HCT116 (cell line): ENCODE measurements around the gene AIF1L. TPM values are rescaled to one million over a fixed set of nuclear protein-coding genes. Genes with fewer than 3 reads are reported as not detected.

Experiments
- ATAC-seq: fragments of 200-7000 bp; cut with Tn5 transposase; 2 replicates; pipeline ENCODE4 v1.9.1; 2020; ENCODE audit warnings: mild to moderate bottlenecking, moderate library complexity
- BruUV-seq: library from RNA; stranded (reverse); fragments of 400-500 nt; replicated peaks from 2 replicates; lab custom pipeline; 2021; lab: Mats Ljungman, UMichigan
- CTCF ChIA-PET: fragments of 300-600 bp; sonication (Branson Sonifier 250); formaldehyde crosslinking; loops from one replicate; lab custom pipeline; 2021; ENCODE audit warnings: antibody characterized with exemption; lab: Charles Lee
- POLR2A ChIA-PET: fragments of 300-600, 350-600 bp; sonication (Branson Sonifier 250); formaldehyde crosslinking; loops from one replicate; lab custom pipeline; 2021; ENCODE audit warnings: antibody characterized with exemption; lab: Charles Lee
- RAD21 ChIA-PET, 2 experiments: fragments of 300-600 bp; sonication (Branson Sonifier 250); formaldehyde crosslinking; loops; one replicate each; lab custom pipeline; 2023; ENCODE audit warnings: low total read pairs in 2 of 2; ENCODE audit not compliant: uncharacterized antibody in 2 of 2, unreplicated experiment in 2 of 2, low non-redundant PET in 1 of 2; lab: Charles Lee
- DNase-seq: peaks from one replicate; pipeline ENCODE4 v3.0.0-alpha.2; 2010; ENCODE audit warnings: low read depth, low spot score
- H2AFZ ChIP-seq: fragments of 200-600 bp; shearing (Covaris generic), sonication (generic); 2 replicates; pipeline ENCODE4 v1.6.1; 2017; ENCODE audit warnings: low read depth, mixed run types, mixed read lengths, antibody characterized with exemption, low read length; ENCODE audit not compliant: poor library complexity, severe bottlenecking
- H3K27ac ChIP-seq: 2 replicates; pipeline ENCODE4 v1.5.1; 2012; ENCODE audit warnings: low read depth, low read length
- H3K27me3 ChIP-seq: fragments of 200-600 bp; sonication (generic); 2 replicates; pipeline ENCODE4 v1.6.1; 2016; ENCODE audit warnings: mixed run types, low read length, mixed read lengths; ENCODE audit not compliant: insufficient read depth
- H3K36me3 ChIP-seq, 2 experiments: fragments of 200-500 bp in 1 of 2; fragments of 200-600 bp in 1 of 2; sonication (Bioruptor generic) in 1 of 2; sonication (generic) in 1 of 2; 2 replicates each; pipeline versions ENCODE4 v1.5.1 to v1.6.1; 2014 to 2016; ENCODE audit warnings: low read length in 2 of 2, inconsistent platforms in 1 of 2, mixed read lengths in 1 of 2, mixed run types in 1 of 2; ENCODE audit not compliant: insufficient read depth in 2 of 2, control insufficient read depth in 1 of 2
- H3K4me1 ChIP-seq, 2 experiments: fragments of 200-600 bp in 1 of 2; sonication (generic) in 1 of 2; 2 replicates each; pipeline versions ENCODE4 v1.5.1 to v1.6.1; 2012 to 2017; ENCODE audit warnings: low read length in 2 of 2, inconsistent platforms in 1 of 2, mild to moderate bottlenecking in 1 of 2, mixed read lengths in 1 of 2, mixed run types in 1 of 2, moderate library complexity in 1 of 2; ENCODE audit not compliant: insufficient read depth in 2 of 2, control insufficient read depth in 1 of 2
- H3K4me2 ChIP-seq: fragments of 200-600 bp; sonication (generic); 2 replicates; pipeline ENCODE4 v1.6.1; 2017; ENCODE audit warnings: mixed run types, low read length, mixed read lengths
- H3K4me3 ChIP-seq, 2 experiments: fragments of 200-600 bp in 1 of 2; sonication (generic) in 1 of 2; replicated peaks in 1 of 2; 2 replicates each; pipeline ENCODE4 v1.5.1; 2011 to 2016; ENCODE audit warnings: low read length in 2 of 2, control low read depth in 1 of 2, low read depth in 1 of 2, mild to moderate bottlenecking in 1 of 2, mixed read lengths in 1 of 2, mixed run types in 1 of 2
- H3K79me2 ChIP-seq: fragments of 200-600 bp; sonication (generic); 2 replicates; pipeline ENCODE4 v1.6.1; 2017; ENCODE audit warnings: mild to moderate bottlenecking, mixed run types, low read length, moderate library complexity, mixed read lengths; ENCODE audit not compliant: insufficient read depth
- H3K9ac ChIP-seq: fragments of 200-600 bp; sonication (generic); 2 replicates; pipeline ENCODE4 v1.6.1; 2016; ENCODE audit warnings: low read length, mixed read lengths
- H3K9me2 ChIP-seq: fragments of 200-600 bp; sonication (generic), shearing (Covaris generic); 2 replicates; pipeline ENCODE4 v1.6.1; 2017; ENCODE audit warnings: mixed run types, mild to moderate bottlenecking, moderate library complexity; ENCODE audit not compliant: insufficient read depth
- H3K9me3 ChIP-seq, 2 experiments: fragments of 200-500 bp in 1 of 2; fragments of 200-600 bp in 1 of 2; sonication (Bioruptor generic) in 1 of 2; sonication (generic) in 1 of 2; 2 replicates each; pipeline ENCODE4 v1.6.1; 2014 to 2017; ENCODE audit warnings: low read length in 2 of 2, mixed read lengths in 2 of 2, inconsistent platforms in 1 of 2, low read depth in 1 of 2, mild to moderate bottlenecking in 1 of 2, mixed run types in 1 of 2, moderate library complexity in 1 of 2; ENCODE audit not compliant: control insufficient read depth in 1 of 2, insufficient read depth in 1 of 2
- H4K20me1 ChIP-seq: fragments of 200-600 bp; sonication (generic), shearing (Covaris generic); 2 replicates; pipeline ENCODE4 v1.6.1; 2017; ENCODE audit warnings: mixed run types, mild to moderate bottlenecking, moderate library complexity; ENCODE audit not compliant: insufficient read depth
- CEBPB ChIP-seq: IDR thresholded peaks from 2 replicates; pipeline ENCODE4 v1.6.1; 2012; ENCODE audit warnings: low read depth
- CTCF ChIP-seq, 3 experiments: fragments of 200-600 bp in 1 of 3; sonication (generic) in 1 of 3; IDR thresholded peaks in 2 of 3; conservative IDR thresholded peaks in 1 of 3; 2 replicates each; pipeline ENCODE4 v1.5.1; 2012 to 2017; ENCODE audit warnings: low read depth in 2 of 3, low read length in 2 of 3, antibody characterized with exemption in 1 of 3, borderline replicate concordance in 1 of 3, control low read depth in 1 of 3, mild to moderate bottlenecking in 1 of 3, mixed read lengths in 1 of 3, mixed run types in 1 of 3, moderate library complexity in 1 of 3; ENCODE audit not compliant: insufficient read depth in 1 of 3
- POLR2AphosphoS5 ChIP-seq: IDR thresholded peaks from 2 replicates; pipeline ENCODE4 v1.6.1; 2011; ENCODE audit warnings: mild to moderate bottlenecking, low read depth, low read length, moderate library complexity
- SP1 ChIP-seq: IDR thresholded peaks from 2 replicates; pipeline ENCODE4 v1.6.1; 2012; ENCODE audit warnings: low read depth
- intact Hi-C: fragments of 100-400 bp; cut with micrococcal nuclease; formaldehyde crosslinking; loops from 2 replicates; pipeline ENCODE4 v1.10.0; 2022
- total RNA-seq: library from RNA; stranded (reverse); gene quantifications from one replicate; pipeline ENCODE4 v1.2.1, GENCODE V29; 2021; ENCODE audit not compliant: unreplicated experiment

Gene AIF1L
- total RNA-seq, 1 experiment from 2014 or later, result 34.0 TPM

GRCh38 chr9:131111186-131111853, 15.0 kb downstream of the AIF1L start:
- H2AFZ ChIP-seq, result no peak overlapping the region
- H4K20me1 ChIP-seq, result no peaks in the 10 kb centered on the region
- H3K27ac ChIP-seq, result no peak overlapping the region
- H3K4me1 ChIP-seq, result no peaks in the 10 kb centered on the region
- no peak for TF ChIP-seq SP1
- intact Hi-C loops, result no loop called here
- no peaks in the 10 kb centered on the region for H3K9me2 ChIP-seq
- DNase-seq, result no peak
- H3K36me3 ChIP-seq, result no peaks in the 10 kb centered on the region
- no peak for ATAC-seq
- H3K9me3 ChIP-seq, result no peaks in the 10 kb centered on the region
- no peak overlapping the region for H3K4me3 ChIP-seq
- no peak overlapping the region for H3K9ac ChIP-seq
- no peaks in the 10 kb centered on the region for H3K79me2 ChIP-seq
- ChIA-PET RAD21 (no interaction called here), CTCF (no interaction called here), POLR2A (interaction anchor here (0.6 kb wide), 1 partner anchor 228 kb away, joined by 3 read pairs; no protein-coding TSS in a partner anchor)
- no peaks in the 10 kb centered on the region for H3K27me3 ChIP-seq
- H3K4me2 ChIP-seq, result no peak overlapping the region
- BruUV-seq, result no TSS peak

- Histone ChIP-seq H3K27ac (no peak overlapping the region), H3K4me1 (no peaks in the 10 kb centered on the region), H3K9ac (no peak overlapping the region), H3K27me3 (no peaks in the 10 kb centered on the region), H3K36me3 (no peaks in the 10 kb centered on the region), H3K9me2 (no peaks in the 10 kb centered on the region), H3K4me2 (no peak overlapping the region), H3K4me3 (no peak overlapping the region), H3K79me2 (no peaks in the 10 kb centered on the region), H2AFZ (no peak overlapping the region), H4K20me1 (no peaks in the 10 kb centered on the region)
- ATAC-seq, result no peak
- DNase-seq, result no peak
- no TSS peak for BruUV-seq
- ChIA-PET CTCF (no interaction called here), POLR2A (interaction anchor here (0.6 kb wide), 1 partner anchor 228 kb away, joined by 3 read pairs; no protein-coding TSS in a partner anchor)
- TF ChIP-seq CTCF (IDR thresholded peaks at IDR 0.05 in 2 of 3, conservative IDR thresholded peaks at IDR 0.05 in 1 of 3; ENCODE audit: borderline replicate concordance in 1 of 3, insufficient read depth in 1 of 3, low read depth in 2 of 3, low read length in 2 of 3), result no peak
- TF ChIP-seq POLR2AphosphoS5, result no peak
- TF ChIP-seq CEBPB, result no peak
- TF ChIP-seq, all 23 proteins: peak for 0
- intact Hi-C loops, result no loop called here
- RAD21 ChIA-PET, result no interaction called here
- H3K9me3 ChIP-seq, result no peaks in the 10 kb centered on the region
Observed at GRCh38 chr9:131111854-131112311, 15.6 kb downstream of the AIF1L start.
